OCI-LY7 (cell line): ENCODE measurements around the gene PDCD5.
"Not testable (repeated sequence)": the region's sequence is repeated elsewhere in the genome, so short reads cannot be mapped to it uniquely, and the experiment has no call there.

Experiments
- EZH2phosphoT487 ChIP-seq: fragments of 200-600 bp; sonication (generic); IDR thresholded peaks from 2 replicates; pipeline ENCODE4 v1.6.1; 2018; ENCODE audit warnings: low read depth, borderline replicate concordance, mild to moderate bottlenecking, mixed run types, antibody characterized with exemption, low read length, moderate library complexity, mixed read lengths
- TF ChIP-seq, protein P1 (sequence below): fragments of 200-600 bp; sonication (generic); conservative IDR thresholded peaks from 2 replicates; pipeline ENCODE4 v1.5.1; 2014; ENCODE audit warnings: mild to moderate bottlenecking, antibody characterized with exemption, low read length, moderate library complexity, mixed read lengths

DNA sequence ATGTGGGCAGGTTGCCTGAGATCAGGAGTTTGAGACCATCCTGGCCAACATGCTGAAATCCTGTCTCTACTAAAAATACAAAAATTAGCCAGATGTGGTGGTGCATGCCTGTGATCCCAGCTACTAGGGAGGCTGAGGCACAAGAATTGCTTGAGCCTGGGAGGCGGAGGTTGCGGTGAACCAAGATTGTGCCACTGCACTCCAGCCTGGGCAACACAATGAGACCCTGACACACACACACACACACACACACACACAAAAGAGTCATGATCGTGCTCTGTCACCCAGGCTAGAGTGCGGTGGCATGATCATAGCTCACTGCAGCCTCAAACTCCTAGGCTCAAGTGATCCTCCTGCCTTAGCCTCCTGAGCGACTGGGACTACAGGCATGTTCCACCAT lies 39.6 kb upstream of the PDCD5 start:
- TF ChIP-seq, protein P1, sequence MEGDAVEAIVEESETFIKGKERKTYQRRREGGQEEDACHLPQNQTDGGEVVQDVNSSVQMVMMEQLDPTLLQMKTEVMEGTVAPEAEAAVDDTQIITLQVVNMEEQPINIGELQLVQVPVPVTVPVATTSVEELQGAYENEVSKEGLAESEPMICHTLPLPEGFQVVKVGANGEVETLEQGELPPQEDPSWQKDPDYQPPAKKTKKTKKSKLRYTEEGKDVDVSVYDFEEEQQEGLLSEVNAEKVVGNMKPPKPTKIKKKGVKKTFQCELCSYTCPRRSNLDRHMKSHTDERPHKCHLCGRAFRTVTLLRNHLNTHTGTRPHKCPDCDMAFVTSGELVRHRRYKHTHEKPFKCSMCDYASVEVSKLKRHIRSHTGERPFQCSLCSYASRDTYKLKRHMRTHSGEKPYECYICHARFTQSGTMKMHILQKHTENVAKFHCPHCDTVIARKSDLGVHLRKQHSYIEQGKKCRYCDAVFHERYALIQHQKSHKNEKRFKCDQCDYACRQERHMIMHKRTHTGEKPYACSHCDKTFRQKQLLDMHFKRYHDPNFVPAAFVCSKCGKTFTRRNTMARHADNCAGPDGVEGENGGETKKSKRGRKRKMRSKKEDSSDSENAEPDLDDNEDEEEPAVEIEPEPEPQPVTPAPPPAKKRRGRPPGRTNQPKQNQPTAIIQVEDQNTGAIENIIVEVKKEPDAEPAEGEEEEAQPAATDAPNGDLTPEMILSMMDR: not testable (repeated sequence)
- not testable (repeated sequence) for TF ChIP-seq EZH2phosphoT487
